Peyer's patch (tissue), 4 donors: ENCODE data around the gene ZNF217. TPM values are rescaled to one million over a fixed set of nuclear protein-coding genes. Genes with fewer than 3 reads are reported as not detected.
"Not testable (repeated sequence)": the region's sequence is repeated elsewhere in the genome, so short reads cannot be mapped to it uniquely, and the experiment has no call there.

ENCODE experiments used
- DNase-seq, 3 donors: peaks; one replicate each; pipeline ENCODE4 v3.0.0-alpha.2; 2017 to 2019
- H3K27ac ChIP-seq, 4 donors: fragments of 200-600 bp; sonication (generic); one replicate each; pipeline ENCODE4 v1.5.1; 2016 to 2019
- H3K27me3 ChIP-seq, 2 donors: fragments of 200-600 bp; sonication (generic); one replicate each; pipeline ENCODE4 v1.5.1; 2019
- H3K36me3 ChIP-seq, 3 donors: fragments of 200-600 bp; sonication (generic); one replicate each; pipeline ENCODE4 v1.5.1; 2016 to 2019
- H3K4me1 ChIP-seq, 4 donors: fragments of 200-600 bp; sonication (generic); one replicate each; pipeline ENCODE4 v1.5.1; 2016 to 2019
- H3K4me3 ChIP-seq, 4 donors: fragments of 200-600 bp; sonication (generic); 1 replicate in 3 of 4; 2 replicates in 1 of 4; pipeline ENCODE4 v1.5.1; 2016 to 2019; ENCODE audit warnings: mild to moderate bottlenecking in 1 of 4
- H3K9me3 ChIP-seq, 4 donors: fragments of 200-600 bp; sonication (generic); one replicate each; pipeline ENCODE4 v1.5.1; 2016 to 2019; ENCODE audit warnings: mild to moderate bottlenecking in 1 of 4
- POLR2A ChIP-seq, 2 donors: fragments of 450-650 bp; IDR thresholded peaks; one replicate each; pipeline ENCODE4 v1.5.1; 2017; ENCODE audit warnings: antibody characterized with exemption in 2 of 2, mild to moderate bottlenecking in 2 of 2, moderate library complexity in 2 of 2
- total RNA-seq, 4 donors: library from RNA; depleted of rRNA; stranded (reverse); fragments of >200 nt; gene quantifications; one replicate each; pipeline ENCODE4 v1.1.0, GENCODE V29; 2016
- TF ChIP-seq, protein P1 (sequence below), 6 experiments: fragments of 450-650 bp in 4 of 6; fragments of 200-600 bp in 2 of 6; sonication (generic) in 1 of 6; IDR thresholded peaks; one replicate each; pipeline ENCODE4 v1.5.1; 2017 to 2019; ENCODE audit warnings: antibody characterized with exemption in 6 of 6, mild to moderate bottlenecking in 3 of 6, moderate library complexity in 1 of 6

Gene ZNF217
- total RNA-seq, 4 donors from 2014 or later: 23.3 to 59.4 (median 43.4) TPM

DNA sequence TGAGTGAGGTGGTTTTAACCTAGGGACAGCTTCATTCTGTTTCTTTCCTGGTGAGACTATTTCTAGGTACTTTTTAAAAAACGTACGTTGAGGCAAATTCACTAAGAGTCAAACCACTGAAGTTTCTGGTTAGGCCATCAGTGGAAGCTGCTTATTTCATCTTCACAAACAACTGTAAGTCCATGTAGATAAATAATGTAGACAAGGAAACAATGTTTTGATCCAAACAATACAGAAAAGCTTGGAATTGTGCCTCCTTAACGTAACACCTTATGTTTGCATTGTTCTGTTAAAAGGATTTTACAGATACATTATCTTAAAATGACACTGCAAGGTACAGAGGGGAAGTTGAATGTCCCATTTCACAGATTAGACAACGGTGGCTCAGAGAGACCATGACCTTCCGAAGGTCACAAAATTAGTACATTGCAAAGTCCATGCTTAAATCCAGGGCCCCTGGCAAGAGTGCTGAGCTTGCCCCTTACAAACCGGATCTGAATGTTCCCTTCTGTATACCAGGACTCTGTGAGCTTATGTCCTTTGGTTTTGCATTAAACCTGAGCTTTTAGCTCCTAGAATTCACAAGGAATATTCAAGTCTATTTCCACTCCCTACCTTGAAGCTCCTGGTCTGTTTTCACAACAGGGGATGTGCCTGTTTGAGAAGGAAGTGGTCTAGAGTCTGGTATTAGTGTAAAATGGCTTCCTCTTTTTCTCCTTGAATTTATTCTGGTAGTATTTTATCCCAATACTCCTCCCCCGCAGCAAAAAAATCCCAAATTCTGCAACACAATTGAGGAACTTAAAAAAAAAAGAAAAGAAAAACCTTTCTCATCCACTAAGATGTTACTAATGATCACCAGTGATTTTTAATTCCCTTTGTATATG lies 28.9 kb upstream of the ZNF217 start:
- H3K27me3 ChIP-seq: no peaks in the 10 kb centered on the region
- H3K36me3 ChIP-seq: no peaks in the 10 kb centered on the region
- peak overlapping the region; percentile 68 to 87 (median 82) for H3K27ac ChIP-seq
- H3K4me1 ChIP-seq: peaks cover 5 to 32% (median 13%) of the 10 kb centered on the region in 4 donors
- H3K4me3 ChIP-seq: no peak overlapping the region
- TF ChIP-seq, protein P1, sequence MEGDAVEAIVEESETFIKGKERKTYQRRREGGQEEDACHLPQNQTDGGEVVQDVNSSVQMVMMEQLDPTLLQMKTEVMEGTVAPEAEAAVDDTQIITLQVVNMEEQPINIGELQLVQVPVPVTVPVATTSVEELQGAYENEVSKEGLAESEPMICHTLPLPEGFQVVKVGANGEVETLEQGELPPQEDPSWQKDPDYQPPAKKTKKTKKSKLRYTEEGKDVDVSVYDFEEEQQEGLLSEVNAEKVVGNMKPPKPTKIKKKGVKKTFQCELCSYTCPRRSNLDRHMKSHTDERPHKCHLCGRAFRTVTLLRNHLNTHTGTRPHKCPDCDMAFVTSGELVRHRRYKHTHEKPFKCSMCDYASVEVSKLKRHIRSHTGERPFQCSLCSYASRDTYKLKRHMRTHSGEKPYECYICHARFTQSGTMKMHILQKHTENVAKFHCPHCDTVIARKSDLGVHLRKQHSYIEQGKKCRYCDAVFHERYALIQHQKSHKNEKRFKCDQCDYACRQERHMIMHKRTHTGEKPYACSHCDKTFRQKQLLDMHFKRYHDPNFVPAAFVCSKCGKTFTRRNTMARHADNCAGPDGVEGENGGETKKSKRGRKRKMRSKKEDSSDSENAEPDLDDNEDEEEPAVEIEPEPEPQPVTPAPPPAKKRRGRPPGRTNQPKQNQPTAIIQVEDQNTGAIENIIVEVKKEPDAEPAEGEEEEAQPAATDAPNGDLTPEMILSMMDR (IDR thresholded peaks at IDR 0.05): no peak
- no peak for TF ChIP-seq POLR2A (IDR thresholded peaks at IDR 0.05)
- H3K9me3 ChIP-seq: no peaks in the 10 kb centered on the region
- peak in 1 of 3 donors; percentile 44 for DNase-seq

GRCh38 chr20:53621482-53622246 lies 28.0 kb upstream of the ZNF217 start:
- no peaks in the 10 kb centered on the region for H3K9me3 ChIP-seq
- no peaks in the 10 kb centered on the region for H3K27me3 ChIP-seq
- H3K27ac ChIP-seq: peak overlapping the region; percentile 68 to 87 (median 82)
- H3K4me1 ChIP-seq: peaks cover 5 to 32% (median 13%) of the 10 kb centered on the region in 4 donors
- H3K4me3 ChIP-seq: no peak overlapping the region
- no peaks in the 10 kb centered on the region for H3K36me3 ChIP-seq
- TF ChIP-seq, protein P1 (IDR thresholded peaks at IDR 0.05): no peak
- no peak for TF ChIP-seq POLR2A (IDR thresholded peaks at IDR 0.05)
- DNase-seq: peak in 2 of 3 donors; percentile 59 to 61

DNA sequence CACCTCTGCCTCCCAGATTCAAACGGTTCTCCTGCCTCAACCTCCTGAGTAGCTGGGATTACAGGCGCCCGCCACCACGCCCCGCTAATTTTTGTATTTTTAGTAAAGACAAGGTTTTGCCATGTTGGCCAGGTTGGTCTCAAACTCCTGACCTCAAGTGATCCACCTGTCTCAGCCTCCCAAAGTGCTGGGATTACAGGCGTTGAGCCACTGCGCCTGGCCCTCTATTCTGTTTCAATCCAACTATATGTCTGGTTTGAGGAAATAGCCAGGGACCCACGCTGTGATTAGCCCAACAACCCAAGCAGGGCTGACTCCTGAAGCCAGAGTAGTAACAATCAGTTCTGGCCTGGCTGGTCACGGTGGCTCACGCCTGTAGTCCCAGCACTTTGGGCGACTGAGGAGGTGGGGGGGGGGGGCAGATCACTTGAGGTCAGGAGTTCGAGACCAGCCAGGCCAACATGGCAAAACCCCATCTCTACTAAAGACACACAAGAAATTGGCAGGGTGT lies 24.9 kb upstream of the ZNF217 start:
- H3K27ac ChIP-seq, H3K9me3 ChIP-seq, H3K36me3 ChIP-seq, H3K4me3 ChIP-seq, H3K27me3 ChIP-seq: not testable (repeated sequence)
- peak in 1 of 3 donors; percentile 37 for DNase-seq
- H3K4me1 ChIP-seq: peaks cover 5 to 26% (median 13%) of the 10 kb centered on the region in 4 donors

- Histone ChIP-seq H3K27me3 (no peaks in the 10 kb centered on the region), H3K27ac (no peak overlapping the region), H3K4me3 (no peak overlapping the region), H3K36me3 (no peaks in the 10 kb centered on the region), H3K4me1 (peaks cover 5 to 22% (median 11%) of the 10 kb centered on the region in 4 donors), H3K9me3 (no peaks in the 10 kb centered on the region)
- TF ChIP-seq, protein P1 (IDR thresholded peaks at IDR 0.05): no peak
- no peak for TF ChIP-seq POLR2A (IDR thresholded peaks at IDR 0.05)
- no peak for DNase-seq
Measured at GRCh38 chr20:53617791-53618489, 24.3 kb upstream of the ZNF217 start.

- H3K27me3 ChIP-seq, H3K4me3 ChIP-seq, H3K4me1 ChIP-seq, H3K27ac ChIP-seq, H3K36me3 ChIP-seq, H3K9me3 ChIP-seq: not testable (repeated sequence)
- peak in 2 of 3 donors; percentile 12 to 25 for DNase-seq
Measured at GRCh38 chr20:53616489-53616888, 22.9 kb upstream of the ZNF217 start.

GRCh38 chr20:53613748-53614147 lies 20.1 kb upstream of the ZNF217 start:
- H3K27ac ChIP-seq: no peak overlapping the region
- H3K9me3 ChIP-seq: no peaks in the 10 kb centered on the region
- DNase-seq: no peak
- H3K36me3 ChIP-seq: no peaks in the 10 kb centered on the region
- no peaks in the 10 kb centered on the region for H3K27me3 ChIP-seq
- peaks cover 0 to 3% (median 1%) of the 10 kb centered on the region in 4 donors for H3K4me1 ChIP-seq
- TF ChIP-seq, protein P1 (IDR thresholded peaks at IDR 0.05): no peak
- no peak for TF ChIP-seq POLR2A (IDR thresholded peaks at IDR 0.05)
- no peak overlapping the region for H3K4me3 ChIP-seq

DNA sequence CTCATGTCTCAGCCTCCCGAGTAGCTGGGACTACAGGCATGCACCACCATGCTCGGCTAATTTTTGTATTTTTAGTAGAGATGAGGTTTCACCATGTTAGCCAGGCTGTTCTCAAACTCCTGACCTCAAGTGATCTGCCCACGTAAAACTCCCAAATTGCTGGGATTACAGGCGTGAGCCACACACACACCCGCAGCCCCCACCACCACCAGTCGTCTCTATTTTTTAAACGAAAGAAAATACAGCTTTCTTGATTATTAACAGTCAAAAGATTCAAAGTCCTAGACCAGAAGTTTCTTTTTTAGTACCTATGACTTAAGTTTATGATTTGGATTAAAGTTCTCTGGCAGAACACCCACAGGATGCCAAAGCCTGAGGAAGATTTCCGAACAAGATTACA lies 18.6 kb upstream of the ZNF217 start:
- peak in 2 of 3 donors; percentile 7 to 37 for DNase-seq
- H3K36me3 ChIP-seq, H3K4me1 ChIP-seq, H3K27me3 ChIP-seq, H3K4me3 ChIP-seq, H3K9me3 ChIP-seq, H3K27ac ChIP-seq: not testable (repeated sequence)
